ENCODE data around the gene FLRT1. TPM values are rescaled to one million over a fixed set of nuclear protein-coding genes. Genes with fewer than 3 reads are reported as not detected.

The FLRT1 gene
- total and polyA plus RNA-seq, 2 of the 13 experiments (the other 11 are each of a cell fraction or from before 2014, with no cell fraction given): 0.02 to 0.08 TPM

GRCh38 chr11:64083398-64084080 lies 47.8 kb downstream of the FLRT1 start (continued):
- TF ChIP-seq ZNF382 (CRISPR knock-in tag; IDR thresholded peaks at IDR 0.05; ENCODE audit: borderline replicate concordance): no peak
- no peak for TF ChIP-seq RBM22 (optimal IDR thresholded peaks at IDR 0.05; ENCODE audit: low read length)
- no peak for TF ChIP-seq RXRA (CRISPR knock-in tag; IDR thresholded peaks at IDR 0.05)
- TF ChIP-seq ZNF10 (CRISPR knock-in tag; IDR thresholded peaks at IDR 0.05; ENCODE audit: borderline replicate concordance, low read depth): no peak
- TF ChIP-seq ZNF800 (CRISPR knock-in tag; IDR thresholded peaks at IDR 0.05): no peak
- TF ChIP-seq ZNF121 (CRISPR knock-in tag; IDR thresholded peaks at IDR 0.05): no peak
- no peak for TF ChIP-seq ISL2 (CRISPR knock-in tag; IDR thresholded peaks at IDR 0.05)
- TF ChIP-seq MXI1 (IDR thresholded peaks at IDR 0.05; ENCODE audit: borderline replicate concordance, low read depth, low read length): no peak
- no peak for TF ChIP-seq ZNF773 (CRISPR knock-in tag; IDR thresholded peaks at IDR 0.05; ENCODE audit: borderline replicate concordance)
- TF ChIP-seq ZNF775 (CRISPR knock-in tag; IDR thresholded peaks at IDR 0.05; ENCODE audit: borderline replicate concordance): no peak
- no peak for TF ChIP-seq FOSL2 (CRISPR knock-in tag; IDR thresholded peaks at IDR 0.05)
- no peak for TF ChIP-seq ZFYVE20 (CRISPR knock-in tag; IDR thresholded peaks at IDR 0.05; ENCODE audit: borderline replicate concordance, low read depth)
